Progenitor cell of endocrine pancreas (in vitro differentiated cells): ENCODE measurements around the gene TIAM2. TPM values are rescaled to one million over a fixed set of nuclear protein-coding genes. Genes with fewer than 3 reads are reported as not detected.
"Not testable (repeated sequence)": the region's sequence is repeated elsewhere in the genome, so short reads cannot be mapped to it uniquely, and the experiment has no call there.

Experiments used
- DNase-seq: peaks from one replicate; pipeline ENCODE4 v3.0.0; 2021; ENCODE audit warnings: low spot score; ENCODE audit not compliant: unreplicated experiment
- H3K27ac Mint-ChIP-seq: 2 replicates; pipeline ENCODE4 v1.8.0; 2021; ENCODE audit warnings: mild to moderate bottlenecking, moderate library complexity, mixed read lengths
- H3K27me3 Mint-ChIP-seq: 2 replicates; pipeline ENCODE4 v1.8.0; 2021; ENCODE audit warnings: mixed read lengths
- H3K36me3 Mint-ChIP-seq: 2 replicates; pipeline ENCODE4 v1.8.0; 2022; ENCODE audit warnings: mixed read lengths; ENCODE audit not compliant: insufficient read depth
- H3K4me1 Mint-ChIP-seq: 2 replicates; pipeline ENCODE4 v1.8.0; 2021; ENCODE audit warnings: low read depth, mixed read lengths
- H3K4me3 Mint-ChIP-seq: 2 replicates; pipeline ENCODE4 v1.8.0; 2021; ENCODE audit warnings: low read depth, mild to moderate bottlenecking, moderate library complexity, mixed read lengths
- H3K9me3 Mint-ChIP-seq: 2 replicates; pipeline ENCODE4 v1.8.0; 2021; ENCODE audit warnings: low read depth, mixed read lengths
- CTCF ChIP-seq: fragments of 200-600 bp; sonication (generic); IDR thresholded peaks from one replicate; pipeline ENCODE4 v1.5.0; 2021; ENCODE audit warnings: antibody characterized with exemption, mild to moderate bottlenecking; ENCODE audit not compliant: unreplicated experiment
- total RNA-seq: library from RNA; stranded (reverse); gene quantifications from 2 replicates; pipeline ENCODE4 v1.2.1, GENCODE V29; 2021

The TIAM2 gene
- total RNA-seq, 1 donor from 2014 or later = 14.3 TPM

- Mint-ChIP-seq H3K4me3 (no peak overlapping the region), H3K27me3 (no peaks in the 10 kb centered on the region), H3K27ac (no peak overlapping the region), H3K4me1 (peaks cover 20% of the 10 kb centered on the region), H3K36me3 (no peaks in the 10 kb centered on the region), H3K9me3 (no peaks in the 10 kb centered on the region)
- DNase-seq = no peak
- no peak for TF ChIP-seq CTCF
These were observed 19.0 kb downstream of the TIAM2 start for GRCh38 chr6:155014137-155014536.

GRCh38 chr6:155014670-155015300 is 19.7 kb downstream of the TIAM2 start:
- Mint-ChIP-seq H3K9me3 (no peaks in the 10 kb centered on the region), H3K27ac (peak overlapping the region; percentile 3), H3K4me3 (no peak overlapping the region), H3K36me3 (no peaks in the 10 kb centered on the region), H3K27me3 (no peaks in the 10 kb centered on the region), H3K4me1 (peaks cover 20% of the 10 kb centered on the region)
- no peak for DNase-seq
- TF ChIP-seq CTCF = no peak

GRCh38 chr6:155018415-155018814 is 23.3 kb downstream of the TIAM2 start:
- H3K4me3 Mint-ChIP-seq, H3K36me3 Mint-ChIP-seq, DNase-seq, H3K27me3 Mint-ChIP-seq, H3K27ac Mint-ChIP-seq, H3K9me3 Mint-ChIP-seq: not testable (repeated sequence)
- peaks cover 16% of the 10 kb centered on the region for H3K4me1 Mint-ChIP-seq

- H3K27ac Mint-ChIP-seq = no peak overlapping the region
- H3K36me3 Mint-ChIP-seq = peaks cover 1% of the 10 kb centered on the region
- H3K4me1 Mint-ChIP-seq = peaks cover 6% of the 10 kb centered on the region
- no peaks in the 10 kb centered on the region for H3K9me3 Mint-ChIP-seq
- H3K4me3 Mint-ChIP-seq = no peak overlapping the region
- no peak for TF ChIP-seq CTCF
- H3K27me3 Mint-ChIP-seq = no peaks in the 10 kb centered on the region
- DNase-seq = no peak
These were observed 26.6 kb downstream of the TIAM2 start for GRCh38 chr6:155021680-155022079.

GRCh38 chr6:155022721-155023120 is 27.6 kb downstream of the TIAM2 start:
- H3K4me1 Mint-ChIP-seq = peaks cover 3% of the 10 kb centered on the region
- peaks cover 1% of the 10 kb centered on the region for H3K36me3 Mint-ChIP-seq
- H3K4me3 Mint-ChIP-seq = no peak overlapping the region
- H3K9me3 Mint-ChIP-seq = no peaks in the 10 kb centered on the region
- DNase-seq = no peak
- no peak for TF ChIP-seq CTCF
- H3K27me3 Mint-ChIP-seq = no peaks in the 10 kb centered on the region
- H3K27ac Mint-ChIP-seq = no peak overlapping the region

GRCh38 chr6:155023717-155024116 is 28.6 kb downstream of the TIAM2 start:
- no peaks in the 10 kb centered on the region for H3K27me3 Mint-ChIP-seq
- no peak overlapping the region for H3K4me3 Mint-ChIP-seq
- no peaks in the 10 kb centered on the region for H3K9me3 Mint-ChIP-seq
- TF ChIP-seq CTCF = no peak
- no peak for DNase-seq
- peaks cover 3% of the 10 kb centered on the region for H3K4me1 Mint-ChIP-seq
- peaks cover 1% of the 10 kb centered on the region for H3K36me3 Mint-ChIP-seq
- no peak overlapping the region for H3K27ac Mint-ChIP-seq
